ENCODE measurements around the gene BCL6.

- TF ChIP-seq CTCF (IDR thresholded peaks at IDR 0.05; ENCODE audit: low read depth, low read length, missing input control): peak; percentile 74
- TF ChIP-seq MAX (IDR thresholded peaks at IDR 0.05): no peak
- no peak for TF ChIP-seq ATF3 (IDR thresholded peaks at IDR 0.05)
- no peak for TF ChIP-seq SP1 (IDR thresholded peaks at IDR 0.05)
- TF ChIP-seq YY1 (IDR thresholded peaks at IDR 0.05): peak; percentile 56
- TF ChIP-seq RAD21 (IDR thresholded peaks at IDR 0.05): peak; percentile 86 to 90
- TF ChIP-seq EGR1 (IDR thresholded peaks at IDR 0.05; ENCODE audit: low read depth in 2 of 2): no peak
- TF ChIP-seq REST (IDR thresholded peaks at IDR 0.05): no peak
- no peak for TF ChIP-seq GABPA (IDR thresholded peaks at IDR 0.05 in 1 of 2, conservative IDR thresholded peaks at IDR 0.05 in 1 of 2)
- peak; percentile 79 for TF ChIP-seq TAF1 (conservative IDR thresholded peaks at IDR 0.05)
- TF ChIP-seq ZBTB33 (IDR thresholded peaks at IDR 0.05): no peak
- peak; percentile 25 to 28 for TF ChIP-seq RXRA (IDR thresholded peaks at IDR 0.05)
- TF ChIP-seq HNF4G (IDR thresholded peaks at IDR 0.05): no peak
- TF ChIP-seq JUND (IDR thresholded peaks at IDR 0.05): peak in 1 of 2 donors; percentile 32
These were observed 6.8 kb downstream of the BCL6 start for GRCh38 chr3:187738331-187739093.

Measured in liver (tissue), 3 donors.